ENCODE results near the gene ARHGAP15.

ARHGAP15 gene

DNA sequence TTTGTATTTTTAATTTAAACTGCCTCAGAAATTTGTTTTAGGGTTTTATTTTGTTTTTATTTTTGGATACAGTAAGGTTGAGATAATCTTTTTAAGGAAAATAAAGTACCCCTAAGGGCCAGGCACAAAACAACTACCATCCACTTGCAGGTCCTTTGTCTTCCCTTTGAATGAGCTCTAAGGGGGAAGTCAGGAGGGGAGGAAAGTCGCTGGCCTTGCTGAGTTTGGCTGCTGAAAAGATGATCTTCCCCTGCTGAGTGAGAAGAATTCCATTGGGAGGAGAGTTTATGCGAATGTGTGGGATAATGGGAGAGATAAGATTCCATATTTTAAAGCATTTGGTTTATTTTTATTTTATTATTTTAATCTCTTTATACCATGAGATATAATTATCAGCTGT lies 100.7 kb downstream of the ARHGAP15 start:
- DNase-seq, result no peak

DNA sequence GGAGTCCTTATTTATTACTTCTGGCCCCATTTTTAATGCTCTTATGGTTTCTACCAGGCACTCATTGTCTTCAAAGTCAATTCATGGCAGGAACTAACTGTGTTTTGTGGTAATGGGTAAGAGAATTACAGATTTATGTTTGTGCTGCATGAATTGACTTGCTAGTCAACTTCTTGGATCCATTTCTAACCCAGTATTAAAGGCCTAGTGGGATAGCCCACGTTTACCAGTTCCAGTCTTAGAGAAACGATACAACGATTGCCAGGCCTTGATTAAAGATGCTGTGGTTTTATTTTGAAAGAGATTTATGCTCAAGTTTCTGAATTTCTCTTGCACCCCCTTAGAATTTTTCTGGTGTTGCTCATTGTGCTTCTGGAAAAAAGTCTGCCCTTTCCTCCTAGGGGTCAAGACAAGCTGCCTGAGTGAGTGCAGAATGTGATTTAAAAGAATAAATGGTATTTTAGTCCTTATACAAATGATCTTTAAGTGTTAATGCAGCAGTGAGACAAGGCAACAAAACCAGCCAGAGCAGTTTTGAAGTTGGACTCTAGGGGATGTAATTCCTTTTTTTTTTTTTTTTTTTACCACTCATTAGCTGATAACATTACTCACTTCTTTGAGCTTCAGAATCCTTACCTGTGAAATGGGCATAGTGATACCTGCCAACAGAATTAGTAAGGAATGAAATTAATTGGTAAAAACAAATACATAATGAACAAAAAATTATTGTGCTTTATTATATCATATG lies 101.5 kb downstream of the ARHGAP15 start:
- no peak for DNase-seq

DNA sequence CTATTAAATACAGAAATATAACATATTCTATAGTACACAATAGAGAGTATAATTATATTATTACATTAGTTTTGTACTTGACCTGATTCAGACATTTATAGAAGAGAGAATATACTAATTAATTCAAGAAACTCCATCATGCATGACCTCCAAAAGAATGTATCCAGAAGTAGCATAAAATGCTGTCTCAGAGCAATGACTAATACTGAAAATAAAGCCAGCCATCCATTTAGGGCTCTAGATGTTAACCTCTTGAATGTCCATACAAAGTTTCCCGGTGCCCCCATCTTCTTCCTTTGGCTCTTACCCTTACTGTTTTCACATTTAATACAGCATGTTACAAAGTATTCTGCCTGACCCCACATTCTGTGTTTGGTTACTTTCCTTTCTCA lies 102.0 kb downstream of the ARHGAP15 start:
- no peak for DNase-seq

DNA sequence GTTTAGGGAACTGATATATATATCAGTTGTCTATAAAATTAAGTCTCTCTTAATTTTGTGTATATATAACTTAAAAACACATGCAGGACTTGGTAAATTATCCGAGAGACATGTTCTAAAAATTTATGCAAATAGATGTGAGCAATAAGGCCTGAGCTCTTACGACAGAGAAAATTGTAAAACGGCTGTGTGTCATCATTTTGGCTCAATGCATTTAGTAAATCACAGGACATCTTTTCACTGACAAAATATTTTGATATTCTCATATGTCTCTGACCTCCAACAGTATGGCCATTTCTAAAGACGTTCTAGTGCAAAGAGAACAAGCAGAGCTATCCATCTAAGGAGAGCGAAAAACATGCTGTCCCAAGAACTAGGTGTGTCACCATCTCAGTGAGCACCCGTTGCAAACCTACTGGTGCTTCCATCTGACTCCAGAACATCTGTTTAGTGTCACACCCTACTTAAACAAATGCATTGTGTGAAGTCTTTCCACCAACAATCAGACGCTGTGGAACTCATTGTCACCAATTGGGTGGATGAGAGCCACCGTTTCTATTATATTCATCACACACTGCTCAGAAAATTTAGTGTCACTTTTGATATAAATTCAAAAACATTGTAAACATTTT lies 108.0 kb downstream of the ARHGAP15 start:
- no peak for DNase-seq

DNA sequence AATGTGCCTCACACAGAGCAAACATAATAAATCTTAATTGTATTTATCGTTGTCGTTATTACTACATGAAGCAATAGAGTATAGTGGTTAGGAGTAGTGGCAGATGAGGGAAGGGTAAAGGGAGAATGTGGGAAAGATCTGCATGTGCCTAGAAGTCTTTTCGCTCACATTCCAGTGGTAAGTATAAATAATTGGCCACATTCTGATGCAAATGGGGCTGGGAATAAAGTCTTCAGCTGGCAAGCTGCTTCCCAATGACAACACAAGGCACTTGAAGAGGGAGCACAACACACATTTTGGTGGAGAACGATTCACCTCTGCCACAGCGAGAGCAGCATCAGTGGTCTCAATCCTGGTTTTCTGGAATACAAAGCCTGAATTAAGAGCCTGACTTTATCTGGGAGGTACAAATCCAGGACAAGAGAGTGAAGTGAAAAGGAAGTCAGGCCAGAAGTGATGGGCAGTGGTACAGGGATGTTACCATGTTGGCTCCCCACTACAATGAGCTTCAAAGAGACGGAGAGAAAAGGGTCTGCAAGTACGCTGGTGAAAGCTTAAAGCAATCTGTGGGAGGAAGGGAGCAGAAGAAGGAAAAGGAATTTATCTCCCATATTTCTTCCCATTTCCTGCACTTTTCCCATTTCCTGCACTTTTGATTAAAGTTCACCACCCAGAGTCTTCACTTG lies 112.3 kb downstream of the ARHGAP15 start:
- DNase-seq, result no peak

DNA sequence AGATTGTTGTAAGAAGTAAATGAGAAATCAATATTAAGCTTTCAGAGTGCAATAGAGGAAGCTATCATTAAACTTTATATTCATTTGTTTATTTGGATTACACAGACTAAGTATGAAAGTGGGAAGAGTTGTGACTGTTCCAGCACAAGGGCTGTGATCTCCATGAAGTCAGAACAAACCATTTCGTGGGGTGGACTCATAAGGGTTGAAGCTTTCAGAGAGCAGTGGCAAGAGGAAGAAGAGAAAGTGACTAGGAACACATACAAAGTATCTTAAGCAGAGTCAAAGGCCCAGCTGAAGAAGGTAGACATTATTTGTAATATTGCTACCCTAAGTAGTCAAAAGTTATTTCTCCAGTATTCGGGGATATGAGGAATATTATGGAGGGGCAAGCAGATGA lies 117.0 kb downstream of the ARHGAP15 start:
- DNase-seq, result no peak

DNA sequence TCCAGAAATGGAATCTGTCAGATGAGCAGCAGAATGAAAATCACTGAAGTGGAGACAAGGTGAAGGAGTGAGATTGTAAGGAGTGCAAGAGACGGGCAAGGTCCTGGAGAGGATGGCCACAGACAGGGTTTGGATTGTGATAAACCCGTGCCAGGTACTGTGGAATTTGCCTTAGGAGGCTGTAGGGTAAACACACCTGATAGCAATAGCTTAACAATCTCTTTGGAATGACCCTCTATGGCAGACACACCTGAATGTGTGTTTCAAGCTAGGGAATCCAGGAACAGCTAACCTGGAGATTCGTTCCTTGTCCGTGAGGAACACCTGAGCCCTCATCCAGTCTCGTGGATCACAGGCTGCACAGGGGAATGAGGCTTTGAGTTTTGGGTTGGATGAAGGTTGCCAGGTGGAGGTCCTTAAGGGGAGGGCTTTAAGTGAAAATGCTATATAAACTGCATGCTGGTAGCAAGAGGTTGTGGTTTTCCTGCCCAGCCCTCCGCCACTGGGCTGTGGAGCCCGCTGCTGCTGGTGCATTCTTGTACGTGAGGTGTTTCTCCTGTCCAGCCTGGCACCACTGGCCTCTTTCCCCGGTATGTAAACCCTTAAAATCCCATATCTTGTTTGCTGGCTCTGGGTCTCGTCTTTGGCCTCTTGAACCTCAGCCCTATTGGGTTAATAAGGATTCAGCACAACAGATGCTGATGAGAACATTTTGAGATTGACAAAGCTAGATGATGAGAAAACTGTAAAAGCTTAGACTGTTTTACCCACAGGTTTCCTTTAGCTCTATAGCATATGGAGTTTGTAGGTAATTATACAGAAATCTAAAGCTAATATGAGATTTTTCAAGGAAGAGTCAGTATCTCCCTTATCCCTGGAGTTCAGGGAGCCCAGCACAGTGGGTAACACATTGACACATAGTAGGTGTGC lies 117.9 kb downstream of the ARHGAP15 start:
- no peak for DNase-seq

DNA sequence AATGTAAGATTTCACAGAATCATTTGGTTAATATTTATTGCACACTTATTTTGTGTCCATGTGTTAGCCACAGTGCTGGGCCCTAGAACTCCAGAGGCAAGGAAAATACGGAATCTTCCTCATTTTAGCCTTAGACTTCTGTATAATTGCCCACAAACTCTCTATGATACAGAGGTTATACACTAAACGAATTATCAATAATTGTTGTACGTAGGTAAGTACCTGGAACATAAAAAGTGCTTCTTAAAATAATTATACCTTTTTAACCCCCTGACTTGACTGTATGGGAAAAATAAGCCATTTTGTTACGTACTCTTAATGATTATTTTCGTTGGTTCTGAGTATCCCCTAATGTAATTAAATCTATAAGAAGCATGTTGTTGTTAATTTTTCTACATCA lies 119.4 kb downstream of the ARHGAP15 start:
- DNase-seq, result no peak

DNA sequence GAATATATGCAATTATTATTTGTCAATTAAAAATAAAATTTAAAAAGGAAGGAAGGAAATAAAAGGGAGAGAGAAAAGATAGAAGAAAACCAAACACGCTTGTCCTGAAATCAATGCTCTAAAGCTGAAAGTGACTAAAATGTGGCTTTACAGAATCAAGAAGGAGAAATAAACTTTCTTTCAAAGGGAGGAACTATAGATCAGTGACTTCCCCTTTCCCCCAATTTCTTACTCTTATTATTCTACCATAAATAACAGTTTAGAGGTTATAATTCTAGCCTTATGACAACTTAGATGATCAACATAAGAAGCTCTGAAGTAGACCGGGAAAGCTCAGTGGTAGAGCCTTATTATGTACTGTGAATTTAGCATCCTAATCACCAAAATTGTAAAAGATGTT lies 122.5 kb downstream of the ARHGAP15 start:
- no peak for DNase-seq

DNA sequence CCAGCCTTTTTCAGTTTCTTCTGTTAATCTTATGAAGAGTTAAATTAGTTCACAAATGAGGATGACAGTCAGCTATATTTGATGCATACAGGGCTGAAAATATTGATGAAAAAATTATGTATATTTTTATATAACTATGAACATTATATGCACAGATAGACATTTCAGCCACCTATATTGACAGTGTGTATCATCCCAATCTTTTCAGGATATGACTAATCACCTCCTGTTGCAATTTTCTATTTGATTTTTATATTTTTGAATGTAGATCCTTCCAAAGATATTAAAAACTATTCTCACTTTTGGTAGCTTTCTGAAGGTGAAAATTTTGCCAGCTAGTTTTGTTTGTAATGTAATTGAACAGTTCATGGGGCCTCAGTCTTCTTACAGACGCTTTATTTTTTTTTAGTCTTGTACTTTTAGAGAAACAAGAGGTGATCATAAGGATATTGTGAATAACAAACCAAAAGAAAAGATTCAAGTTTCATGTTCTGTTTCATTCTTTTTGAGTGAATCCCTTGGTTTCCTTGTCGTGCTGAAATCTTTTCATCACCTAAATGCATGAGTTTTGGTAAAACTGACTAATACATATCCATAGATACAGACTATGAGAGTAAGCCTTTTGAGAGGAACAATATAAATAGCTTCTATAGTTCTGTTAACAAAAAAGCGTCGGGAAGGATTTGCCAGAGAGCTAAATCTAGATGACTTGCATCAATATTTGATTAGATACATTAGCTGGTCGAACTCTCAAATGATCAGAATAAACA lies 123.1 kb downstream of the ARHGAP15 start:
- DNase-seq, result no peak

DNA sequence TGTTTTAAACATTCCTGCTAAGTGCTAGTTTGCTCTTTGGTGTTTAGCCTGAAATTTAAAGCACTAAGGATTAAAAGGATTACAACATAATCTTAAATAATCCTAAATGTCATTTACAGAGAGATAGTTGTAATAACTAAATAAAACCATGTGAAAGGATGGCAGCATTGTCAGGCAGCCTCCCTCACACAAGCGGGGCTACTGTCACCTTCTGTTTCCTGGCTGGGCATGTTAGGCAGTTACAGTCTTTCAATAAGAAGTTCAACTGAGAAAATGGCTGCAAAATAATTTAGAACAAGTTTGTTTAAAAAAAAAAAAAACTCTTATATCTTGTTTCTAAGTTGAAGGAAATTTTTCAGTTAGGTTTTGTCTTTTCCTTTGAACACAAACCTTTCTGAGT lies 124.9 kb downstream of the ARHGAP15 start:
- DNase-seq, result no peak

DNA sequence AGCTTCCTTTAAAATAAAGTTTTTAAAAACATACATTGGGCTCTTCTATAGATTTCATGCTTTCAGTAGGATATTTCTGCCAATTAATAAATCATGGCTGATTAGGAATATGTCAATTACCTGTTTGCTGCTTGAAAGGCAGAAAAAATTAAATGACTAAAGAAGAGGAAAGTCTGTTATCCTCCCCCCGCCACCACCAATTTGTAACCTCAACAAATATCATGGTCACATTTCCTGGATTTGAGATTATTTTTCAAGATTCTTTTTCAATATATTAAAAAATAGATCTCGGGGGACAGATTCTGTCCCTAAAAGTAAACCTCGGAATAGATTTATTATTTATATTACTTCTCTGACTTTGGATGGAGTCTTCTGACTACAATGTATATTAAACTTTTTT lies 125.9 kb downstream of the ARHGAP15 start:
- no peak for DNase-seq

DNA sequence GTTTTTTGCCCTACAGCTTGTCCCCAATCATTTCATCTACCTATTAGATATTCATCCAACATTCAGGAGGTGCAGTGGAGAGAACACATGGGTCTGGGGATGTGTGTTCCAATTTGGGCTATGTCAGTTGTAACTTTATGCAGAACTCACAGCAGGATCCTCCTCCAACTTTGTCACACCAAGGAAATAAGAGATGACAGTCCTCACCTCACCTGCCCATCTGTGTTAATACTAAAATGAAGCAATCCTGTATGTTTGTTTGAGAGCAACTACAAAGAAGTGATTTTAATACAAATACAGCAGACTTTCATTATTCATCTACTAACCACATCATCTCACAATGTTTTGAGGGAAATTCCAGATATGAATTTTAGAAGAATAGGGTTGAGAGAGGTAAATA lies 126.7 kb downstream of the ARHGAP15 start:
- DNase-seq, result no peak

DNA sequence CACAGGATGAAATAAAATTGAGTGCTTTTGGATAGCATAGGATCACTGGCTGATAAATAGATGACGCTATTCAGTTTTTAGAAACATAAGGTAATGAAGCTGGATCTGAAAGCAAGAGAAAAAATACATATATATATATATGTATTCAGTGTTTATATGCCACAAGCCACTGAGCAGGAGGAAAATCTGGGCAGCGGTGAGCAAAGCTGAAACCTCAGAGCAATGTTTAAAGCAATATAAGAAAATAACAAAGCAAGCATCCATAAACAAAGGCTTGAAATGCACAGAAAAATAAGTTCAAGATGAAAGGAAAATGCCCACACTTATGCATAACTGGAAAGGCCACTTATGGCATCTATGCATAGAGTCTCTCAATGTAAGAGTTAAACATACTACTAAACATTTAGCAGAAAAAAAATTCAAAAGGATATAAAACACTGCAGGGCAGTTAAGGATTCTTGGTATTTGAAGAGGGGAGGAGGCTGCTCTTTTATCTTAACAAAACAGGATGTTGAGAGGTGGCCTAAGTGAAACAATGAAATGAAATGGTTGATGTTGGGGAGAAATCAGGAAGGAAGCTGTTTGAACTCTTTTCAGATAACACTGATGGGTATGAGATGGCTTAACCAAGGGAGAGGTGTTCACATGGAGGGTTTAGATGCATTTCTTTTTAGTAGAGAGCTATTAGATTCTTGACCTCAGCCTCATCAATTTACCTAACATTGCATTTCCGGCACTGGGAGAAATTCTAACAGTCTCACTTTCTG lies 129.1 kb downstream of the ARHGAP15 start:
- no peak for DNase-seq

DNA sequence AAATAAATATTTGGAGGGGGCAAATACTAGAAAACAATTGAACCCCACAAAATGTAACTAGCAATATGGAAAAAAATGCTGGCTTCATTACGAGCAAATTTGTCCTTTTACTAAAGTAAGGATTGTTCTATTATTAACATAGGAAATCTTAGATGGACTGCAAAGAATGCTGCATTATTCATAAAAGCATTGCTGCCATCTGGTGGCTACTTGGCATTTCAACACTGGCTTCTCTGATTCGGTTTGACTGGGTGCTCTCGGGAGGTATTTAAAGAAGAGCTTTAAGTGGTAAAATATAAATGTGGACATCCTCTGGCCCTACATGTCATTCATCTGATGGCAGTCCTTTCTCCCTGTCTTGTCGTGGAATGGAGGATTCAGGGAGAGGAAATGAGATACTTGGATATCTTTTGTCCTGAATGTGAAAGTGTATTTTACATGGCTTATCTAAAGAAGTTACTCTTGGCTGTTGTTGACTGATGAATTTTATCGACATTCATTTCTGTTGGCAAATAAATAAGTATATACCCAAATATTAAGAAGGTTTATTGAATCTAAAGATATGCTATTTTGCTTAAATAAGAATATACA lies 130.2 kb downstream of the ARHGAP15 start:
- no peak for DNase-seq

DNA sequence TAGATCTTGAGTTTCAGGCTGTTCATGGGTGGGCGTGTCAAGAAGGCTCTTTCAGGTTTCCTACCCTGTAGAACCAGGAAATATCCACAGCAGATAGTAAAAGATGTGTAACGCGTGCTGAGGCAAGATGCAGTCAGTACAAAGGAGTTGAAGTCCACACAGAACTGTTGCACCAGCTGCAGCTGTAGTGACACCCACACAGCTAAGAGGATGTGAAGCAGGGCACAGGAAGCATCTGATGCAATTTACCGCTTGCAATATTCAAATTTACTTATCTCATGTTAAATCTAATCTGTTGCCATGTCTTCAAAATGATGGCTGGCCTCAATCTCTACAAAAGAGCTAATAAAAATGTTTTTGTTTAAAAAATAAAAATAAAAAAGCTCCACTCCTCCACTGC lies 132.8 kb downstream of the ARHGAP15 start:
- DNase-seq, result no peak

DNA sequence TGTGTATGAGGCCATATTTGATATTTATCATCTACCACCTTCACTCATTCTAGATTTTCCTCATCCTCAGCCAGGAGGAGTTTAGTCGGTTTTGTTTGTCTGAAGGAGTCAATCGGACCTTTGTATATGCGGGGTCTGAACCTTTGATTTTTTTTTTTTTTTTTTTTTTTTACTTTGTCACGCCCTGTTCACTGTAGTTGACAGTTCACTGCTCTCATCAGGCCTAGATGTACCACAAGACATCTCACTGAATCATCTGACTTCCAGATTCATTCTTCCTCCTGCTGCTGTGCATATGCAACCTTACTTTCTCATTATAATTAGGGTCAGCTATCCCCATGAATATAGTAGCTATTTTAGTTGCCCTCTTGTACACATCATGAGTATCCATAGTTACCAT lies 133.2 kb downstream of the ARHGAP15 start:
- no peak for DNase-seq

DNA sequence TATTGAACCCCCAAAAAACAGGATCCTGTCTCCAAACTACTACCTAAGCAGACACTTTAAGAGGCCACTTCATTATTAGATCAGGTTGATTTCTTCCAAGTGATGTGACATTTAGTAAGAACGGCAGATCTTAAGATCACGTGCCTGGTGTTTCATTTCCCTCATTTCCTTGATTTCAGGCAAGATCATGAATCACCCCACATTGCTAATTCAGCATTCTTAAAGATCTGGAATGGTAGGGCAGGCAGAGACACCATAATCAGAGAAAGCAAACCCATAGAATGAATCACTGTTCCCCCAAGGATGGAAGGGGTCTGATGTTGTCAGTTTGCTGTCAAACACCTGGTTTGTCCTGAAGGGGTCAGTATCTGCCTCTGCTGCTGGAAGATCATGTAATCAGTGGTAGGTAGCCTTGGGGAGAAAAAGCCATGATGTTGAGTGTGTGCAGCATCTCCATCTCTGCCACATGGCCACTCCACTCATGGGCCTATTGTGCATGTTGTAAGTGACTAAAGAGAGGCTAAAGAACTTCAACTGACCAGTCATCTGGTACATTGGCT lies 133.9 kb downstream of the ARHGAP15 start:
- no peak for DNase-seq

DNA sequence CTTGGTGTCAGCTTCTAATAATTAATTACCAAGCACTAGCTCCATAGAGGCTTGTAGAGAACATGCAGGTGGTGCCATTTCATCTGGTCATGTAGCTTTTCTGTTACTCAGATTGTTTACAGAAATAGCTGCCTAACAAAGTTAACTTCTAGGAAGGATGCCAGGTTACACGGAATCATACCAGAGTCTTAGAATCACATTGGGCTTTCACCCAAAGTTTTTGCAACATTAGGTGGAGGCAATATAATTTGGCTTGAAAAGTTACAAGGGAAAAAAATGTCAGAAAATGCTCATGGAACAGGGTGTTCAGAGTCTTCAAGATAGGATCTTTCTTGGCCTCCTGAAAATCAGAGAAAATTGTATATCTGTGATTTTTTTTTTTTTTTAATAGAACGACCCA lies 135.6 kb downstream of the ARHGAP15 start:
- DNase-seq, result no peak

DNA sequence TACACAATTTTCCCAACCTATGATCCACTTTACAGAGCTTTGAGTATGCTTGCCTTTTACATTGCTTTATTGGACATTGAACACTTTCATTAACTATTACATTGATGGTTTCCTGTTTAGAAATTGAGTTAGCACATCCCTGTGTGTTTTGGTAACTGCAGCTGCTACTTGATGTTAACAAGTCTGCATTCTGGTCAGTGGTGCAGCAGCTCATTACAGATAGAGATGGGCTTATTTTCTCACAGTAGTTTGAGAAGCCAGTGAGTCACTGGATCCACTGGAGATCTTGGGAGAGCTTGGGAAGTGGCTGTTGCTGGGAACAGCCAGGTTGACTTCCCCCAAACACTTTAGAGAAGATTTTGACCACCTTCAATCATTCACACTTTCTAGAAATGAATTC lies 150.5 kb downstream of the ARHGAP15 start:
- DNase-seq, result no peak
